Measurements from ENCODE around the gene LRP1-AS.

LRP1-AS gene

DNA sequence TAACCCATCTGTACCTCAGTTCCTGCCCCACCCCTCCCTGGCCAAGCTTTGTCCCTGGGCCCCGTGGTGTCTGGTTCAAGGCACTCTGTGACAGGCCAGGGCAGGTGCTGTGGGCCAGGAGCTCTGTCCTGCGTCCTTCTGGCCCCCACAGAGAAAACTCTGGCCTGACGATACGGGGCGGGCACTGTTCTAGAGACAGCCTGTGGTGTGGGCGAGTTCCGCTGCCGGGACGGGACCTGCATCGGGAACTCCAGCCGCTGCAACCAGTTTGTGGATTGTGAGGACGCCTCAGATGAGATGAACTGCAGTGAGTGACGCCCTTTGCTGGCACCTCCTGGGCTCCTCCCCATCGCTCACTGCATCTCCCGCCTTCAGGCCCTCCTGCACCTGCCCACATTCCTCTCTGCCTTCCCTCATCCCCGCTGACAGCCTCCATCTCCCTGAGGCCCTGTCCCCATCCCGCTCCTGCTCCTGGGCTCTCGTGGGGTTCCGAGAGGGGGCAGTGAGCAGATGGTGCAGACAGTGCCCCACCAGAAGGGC, 46.4 kb upstream of the LRP1-AS start:
- DNase-seq (ENCODE audit: low read depth) = no peak
- H3K4me3 ChIP-seq (replicated peaks; ENCODE audit: low read depth, low read length) = no peak overlapping the region
- TF ChIP-seq, protein P1, sequence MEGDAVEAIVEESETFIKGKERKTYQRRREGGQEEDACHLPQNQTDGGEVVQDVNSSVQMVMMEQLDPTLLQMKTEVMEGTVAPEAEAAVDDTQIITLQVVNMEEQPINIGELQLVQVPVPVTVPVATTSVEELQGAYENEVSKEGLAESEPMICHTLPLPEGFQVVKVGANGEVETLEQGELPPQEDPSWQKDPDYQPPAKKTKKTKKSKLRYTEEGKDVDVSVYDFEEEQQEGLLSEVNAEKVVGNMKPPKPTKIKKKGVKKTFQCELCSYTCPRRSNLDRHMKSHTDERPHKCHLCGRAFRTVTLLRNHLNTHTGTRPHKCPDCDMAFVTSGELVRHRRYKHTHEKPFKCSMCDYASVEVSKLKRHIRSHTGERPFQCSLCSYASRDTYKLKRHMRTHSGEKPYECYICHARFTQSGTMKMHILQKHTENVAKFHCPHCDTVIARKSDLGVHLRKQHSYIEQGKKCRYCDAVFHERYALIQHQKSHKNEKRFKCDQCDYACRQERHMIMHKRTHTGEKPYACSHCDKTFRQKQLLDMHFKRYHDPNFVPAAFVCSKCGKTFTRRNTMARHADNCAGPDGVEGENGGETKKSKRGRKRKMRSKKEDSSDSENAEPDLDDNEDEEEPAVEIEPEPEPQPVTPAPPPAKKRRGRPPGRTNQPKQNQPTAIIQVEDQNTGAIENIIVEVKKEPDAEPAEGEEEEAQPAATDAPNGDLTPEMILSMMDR (IDR thresholded peaks at IDR 0.05; ENCODE audit: low read length, missing control alignments) = no peak

DNA sequence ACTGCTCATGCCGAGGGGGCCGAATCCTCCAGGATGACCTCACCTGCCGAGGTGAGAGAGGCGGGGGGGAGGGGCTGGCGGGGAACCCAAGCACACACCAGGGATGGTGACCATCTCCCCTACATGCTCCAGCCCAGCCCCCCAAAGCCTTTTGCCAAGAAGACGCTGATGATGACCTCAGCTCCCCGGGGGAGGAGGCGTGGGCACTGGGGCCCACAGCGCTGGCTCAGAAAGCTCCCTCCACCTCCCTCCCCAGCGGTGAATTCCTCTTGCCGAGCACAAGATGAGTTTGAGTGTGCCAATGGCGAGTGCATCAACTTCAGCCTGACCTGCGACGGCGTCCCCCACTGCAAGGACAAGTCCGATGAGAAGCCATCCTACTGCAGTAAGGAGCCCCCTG, 45.5 kb upstream of the LRP1-AS start:
- DNase-seq (ENCODE audit: low read depth) = no peak
- TF ChIP-seq, protein P1 (IDR thresholded peaks at IDR 0.05; ENCODE audit: low read length, missing control alignments) = no peak
- no peak overlapping the region for H3K4me3 ChIP-seq (replicated peaks; ENCODE audit: low read depth, low read length)

DNA sequence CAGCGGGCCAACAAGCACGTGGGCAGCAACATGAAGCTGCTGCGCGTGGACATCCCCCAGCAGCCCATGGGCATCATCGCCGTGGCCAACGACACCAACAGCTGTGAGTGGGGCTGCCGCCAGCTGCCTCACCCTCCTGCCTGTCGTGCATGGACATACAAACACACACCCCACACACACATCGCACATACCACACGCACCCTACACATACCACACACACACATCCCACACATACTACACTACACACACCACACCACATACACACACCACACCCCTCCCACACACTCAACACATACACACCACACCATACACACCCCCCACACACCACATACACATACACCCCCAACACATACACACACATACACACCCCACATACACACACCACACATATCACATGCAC, 44.0 kb upstream of the LRP1-AS start:
- no peak overlapping the region for H3K4me3 ChIP-seq (replicated peaks; ENCODE audit: low read depth, low read length)
- TF ChIP-seq, protein P1 (IDR thresholded peaks at IDR 0.05; ENCODE audit: low read length, missing control alignments) = no peak
- no peak for DNase-seq (ENCODE audit: low read depth)

DNA sequence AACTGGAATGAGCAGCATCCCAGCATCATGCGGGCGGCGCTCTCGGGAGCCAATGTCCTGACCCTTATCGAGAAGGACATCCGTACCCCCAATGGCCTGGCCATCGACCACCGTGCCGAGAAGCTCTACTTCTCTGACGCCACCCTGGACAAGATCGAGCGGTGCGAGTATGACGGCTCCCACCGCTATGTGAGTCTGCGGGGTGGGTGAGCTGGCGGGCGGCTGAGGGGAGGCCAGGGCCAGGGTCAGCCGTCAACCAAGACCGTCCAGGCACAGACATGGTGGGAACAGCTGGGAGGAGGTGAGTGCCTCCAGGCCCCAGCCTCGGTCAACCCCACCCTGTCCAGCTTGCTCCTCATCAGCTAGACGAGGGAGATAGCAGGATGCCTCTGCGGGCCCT, 43.4 kb upstream of the LRP1-AS start:
- H3K4me3 ChIP-seq (replicated peaks; ENCODE audit: low read depth, low read length) = no peak overlapping the region
- TF ChIP-seq, protein P1 (IDR thresholded peaks at IDR 0.05; ENCODE audit: low read length, missing control alignments) = no peak
- no peak for DNase-seq (ENCODE audit: low read depth)

DNA sequence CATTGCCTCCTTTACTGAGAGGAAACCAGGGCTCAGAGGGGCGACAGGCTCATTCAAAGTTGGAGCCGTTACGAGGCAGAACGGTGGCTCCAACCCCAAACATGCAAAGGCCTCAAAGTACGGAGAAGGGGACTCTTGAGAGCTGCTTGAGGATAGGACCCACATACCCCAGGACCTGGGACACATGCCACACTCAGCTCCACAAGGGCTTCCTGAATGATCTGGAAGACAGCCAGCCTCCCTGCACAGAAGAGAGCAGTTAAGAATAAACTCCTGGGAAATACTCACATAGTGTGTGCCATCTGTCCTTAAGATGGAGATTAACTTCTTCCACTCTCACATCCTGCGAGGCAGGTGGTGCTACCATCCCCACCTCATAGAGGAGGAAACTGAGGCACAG, 42.6 kb upstream of the LRP1-AS start:
- TF ChIP-seq, protein P1 (IDR thresholded peaks at IDR 0.05; ENCODE audit: low read length, missing control alignments) = no peak
- DNase-seq (ENCODE audit: low read depth) = peak; percentile 50
- H3K4me3 ChIP-seq (replicated peaks; ENCODE audit: low read depth, low read length) = no peak overlapping the region

DNA sequence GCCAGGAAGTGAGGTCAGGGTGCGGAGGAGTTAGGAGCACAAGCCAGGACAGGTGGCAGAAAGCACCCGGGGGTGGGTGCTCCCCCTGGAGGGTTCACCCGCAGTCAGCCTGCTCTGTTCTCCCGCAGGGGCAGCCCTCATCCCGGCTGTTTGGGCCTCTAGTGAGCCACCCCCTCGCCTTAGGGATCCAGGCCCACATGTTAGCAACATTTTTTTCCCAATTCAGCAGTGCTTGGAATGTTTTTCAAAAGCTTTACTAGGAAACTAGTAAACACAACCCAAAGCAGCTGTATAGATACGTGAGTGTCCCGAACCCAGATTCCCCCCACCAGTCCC, 40.6 kb upstream of the LRP1-AS start:
- no peak overlapping the region for H3K4me3 ChIP-seq (replicated peaks; ENCODE audit: low read depth, low read length)
- no peak for DNase-seq (ENCODE audit: low read depth)
- TF ChIP-seq, protein P1 (IDR thresholded peaks at IDR 0.05; ENCODE audit: low read length, missing control alignments) = no peak

Data from fibroblast of pulmonary artery (primary cell).